ENCODE results near the gene SNX9. TPM values are rescaled to one million over a fixed set of nuclear protein-coding genes. Genes with fewer than 3 reads are reported as not detected.

The SNX9 gene
- total and polyA plus RNA-seq, 2 of the 8 experiments (the other 6 are each of a cell fraction or from before 2014, with no cell fraction given) = 11.8 to 23.2 TPM

GRCh38 chr6:157822245-157823000 is 623 bp upstream of the SNX9 start:
- no peak overlapping the region for H3K27ac ChIP-seq (ENCODE audit: low read depth, low read length)
- H4K5ac ChIP-seq (ENCODE audit: insufficient read length, low read depth, low read length) = peak overlapping the region; percentile 66
- peak overlapping the region; percentile 16 for H3K56ac ChIP-seq (replicated peaks; ENCODE audit: insufficient read length, low read depth, low read length)
- H3K23me2 ChIP-seq (ENCODE audit: low read depth, low read length) = peaks cover 4% of the 10 kb centered on the region
- H3K14ac ChIP-seq (ENCODE audit: insufficient read length) = no peak overlapping the region
- peak overlapping the region; percentile 33 for H2BK120ac ChIP-seq (replicated peaks; ENCODE audit: low read depth, low read length)
- H3K4me1 ChIP-seq (replicated peaks in 1 of 4; ENCODE audit: control insufficient read depth in 3 of 4, insufficient read depth in 4 of 4, low read length in 3 of 4) = peaks cover 0 to 6% (median 5%) of the 10 kb centered on the region in 4 experiments; a peak in 3 of 7 replicates
- peaks cover 0 to 27% of the 10 kb centered on the region in 2 experiments; a peak in 3 of 4 replicates for H3K79me2 ChIP-seq (ENCODE audit: control insufficient read depth in 1 of 2, insufficient read depth in 2 of 2, low read length in 2 of 2)
- DNase-seq (ENCODE audit: low read depth in 1 of 2, low spot score in 2 of 2) (peak in 1 of 2 experiments; percentile 71), FAIRE-seq (no peak)
- POLR2A ChIA-PET (ENCODE audit: partially characterized antibody) = interaction anchor here (0.8 to 1.0 kb wide), 4 partner anchors 10 to 172 kb away, joined by 3 to 6 read pairs (median 3); no protein-coding TSS in a partner anchor
- peak overlapping the region; percentile 93; the same call in 1 of the 2 replicates for H4K8ac ChIP-seq (ENCODE audit: extremely low read depth, insufficient read depth, low read length)
- H2AK5ac ChIP-seq (ENCODE audit: low read depth, low read length) = no peak overlapping the region
- no peak overlapping the region for H2BK5ac ChIP-seq (ENCODE audit: low read depth, low read length)
- no peaks in the 10 kb centered on the region for H3K27me3 ChIP-seq (replicated peaks in 1 of 4; ENCODE audit: control insufficient read depth in 3 of 4, extremely low read depth in 1 of 4, insufficient read depth in 3 of 4, low read length in 3 of 4)
- peak overlapping the region; percentile 51 to 81 (median 61) for H3K4me3 ChIP-seq (ENCODE audit: extremely low read depth in 1 of 4, insufficient read depth in 2 of 4, low read depth in 3 of 4, low read length in 4 of 4)
- no peaks in the 10 kb centered on the region for H4K20me1 ChIP-seq (replicated peaks in 1 of 2; ENCODE audit: control insufficient read depth in 1 of 2, insufficient read depth in 2 of 2, low read length in 2 of 2)
- no peaks in the 10 kb centered on the region for H3K36me3 ChIP-seq (ENCODE audit: control insufficient read depth in 2 of 4, insufficient read depth in 4 of 4, low read length in 3 of 4)
- H3K23ac ChIP-seq (ENCODE audit: insufficient read length) = no peak overlapping the region
- no peak overlapping the region for H2AFZ ChIP-seq (ENCODE audit: low read length)
- TF ChIP-seq BACH1 (IDR thresholded peaks at IDR 0.05; ENCODE audit: low read length) = no peak
- TF ChIP-seq GTF2F1 (IDR thresholded peaks at IDR 0.05; ENCODE audit: borderline replicate concordance, low read depth, low read length) = no peak
- peak; percentile 71 for TF ChIP-seq MAX (IDR thresholded peaks at IDR 0.05)
- 0 out of 2 replicates have a peak, but pooled peaks have one; percentile 18 for TF ChIP-seq YY1 (IDR thresholded peaks at IDR 0.05; ENCODE audit: low read depth, low read length)
- TF ChIP-seq ASH2L (IDR thresholded peaks at IDR 0.05; ENCODE audit: low read length) = peak; percentile 23
- TF ChIP-seq E2F6 (IDR thresholded peaks at IDR 0.05) = peak; percentile 87
- peak; percentile 6 for TF ChIP-seq KDM4A (IDR thresholded peaks at IDR 0.05; ENCODE audit: low read depth, low read length, severe bottlenecking)
- TF ChIP-seq POU5F1 (IDR thresholded peaks at IDR 0.05; ENCODE audit: low read depth, low read length) = no peak
- TF ChIP-seq GABPA (IDR thresholded peaks at IDR 0.05; ENCODE audit: borderline replicate concordance, insufficient read depth, low read length) = 0 out of 2 replicates have a peak, but pooled peaks have one; percentile 5
- peak overlapping the region; percentile 87 for H3K18ac ChIP-seq (ENCODE audit: extremely low read depth, low read length)
- H3K9me3 ChIP-seq (ENCODE audit: insufficient read depth in 2 of 2, low read depth in 1 of 2, low read length in 1 of 2) = no peaks in the 10 kb centered on the region
- H2BK12ac ChIP-seq (ENCODE audit: low read depth, low read length) = no peak overlapping the region; the same call in 1 of the 2 replicates
- H3K79me1 ChIP-seq (ENCODE audit: low read depth, low read length) = no peaks in the 10 kb centered on the region
- no peak overlapping the region for H2BK15ac ChIP-seq (ENCODE audit: low read length)
- no peak overlapping the region for H2BK20ac ChIP-seq (ENCODE audit: low read length)
- H3K4ac ChIP-seq (replicated peaks; ENCODE audit: insufficient read length, low read depth, low read length) = no peak overlapping the region
- peak overlapping the region; percentile 27 for H4K91ac ChIP-seq (replicated peaks; ENCODE audit: insufficient read length, low read length)
- H3K4me2 ChIP-seq (ENCODE audit: insufficient read depth in 1 of 2, low read depth in 2 of 2, low read length in 2 of 2) = peak overlapping the region; percentile 67 to 72
- H3K9ac ChIP-seq (replicated peaks in 1 of 4; ENCODE audit: extremely low read depth in 1 of 4, low read depth in 3 of 4, low read length in 3 of 4) = peak overlapping the region in 3 of 4 experiments; percentile 54 to 89 (median 67); a peak in 5 of 7 replicates
- CTCF ChIA-PET (ENCODE audit: partially characterized antibody) = interaction anchor here (1.6 kb wide), 1 partner anchor 51 kb away, joined by 5 read pairs; no protein-coding TSS in a partner anchor
- WGBS, 2 experiments (ENCODE audit: extremely low coverage in 1 of 2, insufficient coverage in 1 of 2, insufficient read length in 1 of 2, insufficient replicate concordance in 2 of 2, low coverage in 1 of 2, low lambda C conversion rate in 2 of 2, missing lambda C conversion rate in 1 of 2) = 15% methylated on average over 28 of the region's 53 CpGs; no CpG with 5 or more reads in 1 of the 2 experiments

Data from H1 (cell line).